Measurements from ENCODE around the gene HIF1AN.
"Not testable (repeated sequence)": the region's sequence is repeated elsewhere in the genome, so short reads cannot be mapped to it uniquely, and the experiment has no call there.

The HIF1AN gene

GRCh38 chr10:100567826-100568225 lies 32.1 kb downstream of the HIF1AN start:
- no peak for DNase-seq

GRCh38 chr10:100568912-100569311 lies 33.2 kb downstream of the HIF1AN start:
- no peak for DNase-seq

GRCh38 chr10:100569687-100570481 lies 34.1 kb downstream of the HIF1AN start:
- peak; percentile 18 for DNase-seq

- no peak for DNase-seq
These were observed 34.8 kb downstream of the HIF1AN start for GRCh38 chr10:100570506-100570905.

- DNase-seq, result no peak
These were observed 35.5 kb downstream of the HIF1AN start for GRCh38 chr10:100571084-100571856.

- not testable (repeated sequence) for DNase-seq
These were observed 39.4 kb downstream of the HIF1AN start for GRCh38 chr10:100575146-100575545.

GRCh38 chr10:100575585-100576281 lies 40.0 kb downstream of the HIF1AN start:
- DNase-seq, result no peak

GRCh38 chr10:100576282-100576635 lies 40.5 kb downstream of the HIF1AN start:
- DNase-seq, result no peak

GRCh38 chr10:100579261-100580090 lies 43.7 kb downstream of the HIF1AN start:
- no peak for DNase-seq

GRCh38 chr10:100586959-100587358 lies 51.2 kb downstream of the HIF1AN start:
- no peak for DNase-seq

GRCh38 chr10:100598166-100598565 lies 62.4 kb downstream of the HIF1AN start:
- DNase-seq, result no peak

- no peak for DNase-seq
These were observed 64.5 kb downstream of the HIF1AN start for GRCh38 chr10:100600218-100600617.

- DNase-seq, result no peak
These were observed 71.7 kb downstream of the HIF1AN start for GRCh38 chr10:100607439-100607838.
